ACHN (cell line): ENCODE results near the gene NUMA1.

Experiments
- DNase-seq: peaks from one replicate; pipeline ENCODE4 v3.0.0-alpha.2; 2015
- in situ Hi-C: cut with HindIII; loops from 2 replicates; pipeline ENCODE4 v1.10.0; 2017; ENCODE audit warnings: low sequenced_read_pairs, low pct_ligation_motif_present, low pct_unique_long_range_greater_than_20kb

Gene NUMA1

GRCh38 chr11:72008728-72009127 lies 71.6 kb downstream of the NUMA1 start:
- DNase-seq: no peak
- in situ Hi-C loops: no loop called here

DNA sequence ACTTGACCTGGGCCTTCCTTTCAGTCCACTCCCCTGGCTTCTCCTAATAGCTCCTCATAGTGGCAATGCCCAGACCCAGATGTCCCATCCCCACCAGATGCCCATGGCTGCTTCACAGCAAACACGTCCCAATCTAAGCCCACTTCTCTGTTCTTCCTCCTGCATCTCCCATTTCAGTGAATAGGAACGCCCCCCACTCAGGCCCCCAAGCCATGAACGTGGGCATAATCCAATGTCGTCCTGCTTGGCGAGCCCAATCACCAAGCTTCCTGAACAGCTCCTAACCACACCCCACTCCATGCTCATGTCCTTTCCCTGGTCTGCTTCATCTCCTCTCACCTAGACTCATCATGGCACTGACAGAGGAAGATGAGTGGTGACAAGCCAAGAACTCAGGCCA lies 72.8 kb downstream of the NUMA1 start:
- DNase-seq: no peak
- in situ Hi-C loops: no loop called here

- DNase-seq: no peak
- in situ Hi-C loops: no loop called here
Measured at GRCh38 chr11:72007089-72007476, 73.3 kb downstream of the NUMA1 start.

GRCh38 chr11:72006309-72007088 lies 73.8 kb downstream of the NUMA1 start:
- DNase-seq: no peak
- in situ Hi-C loops: no loop called here

GRCh38 chr11:72005347-72006260 lies 74.7 kb downstream of the NUMA1 start:
- in situ Hi-C loops: no loop called here
- no peak for DNase-seq

DNA sequence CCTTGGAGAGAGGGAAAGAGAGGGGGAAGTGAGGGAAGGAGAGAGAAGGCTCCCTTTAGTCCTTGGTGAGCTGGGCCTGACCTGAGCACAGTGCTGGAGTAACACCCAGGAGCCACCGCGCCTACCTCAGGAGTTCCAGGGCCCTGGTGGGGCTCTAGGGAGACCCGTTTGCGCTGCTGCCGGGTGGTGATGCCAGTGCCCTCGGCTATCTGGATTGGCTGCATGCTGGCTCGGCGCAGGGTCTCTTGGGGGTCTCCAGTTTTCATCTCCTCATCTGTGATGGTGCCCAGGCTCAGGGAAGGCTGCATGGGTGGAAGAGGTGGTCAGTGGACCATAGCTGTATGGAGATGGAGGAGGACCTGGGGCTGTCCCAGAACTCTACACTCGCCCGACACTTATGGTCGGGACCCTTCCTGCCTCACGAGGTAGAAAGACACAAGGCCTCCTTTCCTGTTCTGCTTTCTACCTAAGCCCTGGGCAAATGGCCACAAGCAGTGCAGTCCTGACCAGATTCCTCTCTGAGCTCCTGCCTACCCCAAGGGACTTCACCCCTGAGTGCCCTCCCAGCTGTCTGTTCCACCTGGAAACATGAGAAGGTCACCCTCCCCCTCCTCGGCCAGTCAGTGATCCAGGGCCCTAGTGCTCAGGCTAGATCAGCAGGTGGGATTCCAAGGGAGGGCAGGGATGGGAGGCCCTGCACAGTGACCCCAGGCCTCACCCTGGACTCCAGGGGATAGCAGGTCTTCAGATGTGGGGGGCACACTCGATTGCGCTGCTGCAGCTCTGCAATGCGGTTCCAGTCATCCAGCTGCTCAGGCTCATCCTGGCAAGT lies 75.6 kb downstream of the NUMA1 start:
- no peak for DNase-seq
- in situ Hi-C loops: no loop called here

DNA sequence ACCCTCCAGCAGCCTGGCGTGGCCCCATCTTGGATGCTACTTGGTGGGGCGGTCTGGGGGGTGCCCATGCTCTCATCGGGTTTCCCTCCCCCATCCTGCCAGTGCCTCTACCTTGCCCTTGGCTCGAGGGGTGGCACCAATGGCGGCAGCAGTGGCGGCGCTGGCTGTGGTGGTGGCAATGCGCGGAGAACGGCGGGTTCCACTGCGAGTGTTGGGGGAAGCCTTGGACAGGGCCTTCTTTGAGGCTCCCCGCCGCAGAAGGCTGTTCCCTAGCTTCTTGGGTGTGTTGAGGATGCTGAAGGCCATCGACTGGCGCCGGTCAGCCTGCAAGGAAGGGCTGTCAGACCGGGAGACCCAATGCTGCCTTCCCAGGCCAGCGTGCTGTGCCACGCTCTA lies 76.6 kb downstream of the NUMA1 start:
- DNase-seq: no peak
- in situ Hi-C loops: no loop called here

DNA sequence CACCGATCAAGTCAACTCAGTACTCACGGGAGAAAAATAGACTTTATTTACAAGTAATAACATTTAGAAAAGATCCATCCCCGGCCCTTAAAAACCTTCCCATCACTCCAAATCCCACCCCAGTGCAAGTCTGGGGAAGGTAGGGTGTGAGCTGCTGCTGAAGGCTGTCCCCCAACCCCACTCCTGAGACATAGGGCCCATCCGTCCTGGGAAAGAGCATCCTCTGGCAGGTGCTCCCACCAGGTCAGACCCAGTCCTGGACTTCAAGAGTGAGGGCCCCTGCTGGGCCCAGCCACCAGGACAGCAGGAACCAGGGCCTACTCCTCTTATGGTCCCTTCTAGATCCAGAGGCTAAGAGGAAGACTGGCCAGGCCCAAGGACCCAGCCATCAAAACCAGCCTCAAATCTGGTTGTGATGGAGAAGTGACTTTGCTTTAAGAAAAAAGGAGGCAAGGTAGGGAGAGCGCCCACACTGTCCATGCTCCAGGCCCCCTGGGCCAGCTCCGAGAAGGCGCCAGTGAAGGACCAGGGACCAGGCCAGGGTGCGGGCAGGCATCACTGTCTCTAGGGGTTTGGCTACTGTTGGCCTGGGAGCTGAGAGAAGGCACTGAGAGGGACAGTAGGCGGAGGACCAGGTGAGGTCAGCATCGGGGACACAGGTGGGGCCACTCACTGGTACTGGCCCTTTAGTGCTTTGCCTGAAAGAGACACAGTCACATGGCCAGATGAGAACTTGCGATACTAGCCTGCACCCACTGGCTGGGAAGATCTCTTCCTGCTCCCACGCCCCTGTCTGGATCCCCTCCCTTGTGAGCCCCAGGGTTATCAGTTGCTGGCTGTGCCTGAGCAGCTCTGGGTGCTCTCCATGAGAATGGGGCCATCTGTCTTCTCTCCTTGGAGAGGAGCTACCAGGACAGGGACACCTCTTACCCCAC lies 77.2 kb downstream of the NUMA1 start:
- in situ Hi-C loops: no loop called here
- no peak for DNase-seq

GRCh38 chr11:72001834-72002591 lies 78.3 kb downstream of the NUMA1 start:
- DNase-seq: no peak
- in situ Hi-C loops: no loop called here

GRCh38 chr11:72001285-72001684 lies 79.1 kb downstream of the NUMA1 start:
- in situ Hi-C loops: no loop called here
- no peak for DNase-seq

DNA sequence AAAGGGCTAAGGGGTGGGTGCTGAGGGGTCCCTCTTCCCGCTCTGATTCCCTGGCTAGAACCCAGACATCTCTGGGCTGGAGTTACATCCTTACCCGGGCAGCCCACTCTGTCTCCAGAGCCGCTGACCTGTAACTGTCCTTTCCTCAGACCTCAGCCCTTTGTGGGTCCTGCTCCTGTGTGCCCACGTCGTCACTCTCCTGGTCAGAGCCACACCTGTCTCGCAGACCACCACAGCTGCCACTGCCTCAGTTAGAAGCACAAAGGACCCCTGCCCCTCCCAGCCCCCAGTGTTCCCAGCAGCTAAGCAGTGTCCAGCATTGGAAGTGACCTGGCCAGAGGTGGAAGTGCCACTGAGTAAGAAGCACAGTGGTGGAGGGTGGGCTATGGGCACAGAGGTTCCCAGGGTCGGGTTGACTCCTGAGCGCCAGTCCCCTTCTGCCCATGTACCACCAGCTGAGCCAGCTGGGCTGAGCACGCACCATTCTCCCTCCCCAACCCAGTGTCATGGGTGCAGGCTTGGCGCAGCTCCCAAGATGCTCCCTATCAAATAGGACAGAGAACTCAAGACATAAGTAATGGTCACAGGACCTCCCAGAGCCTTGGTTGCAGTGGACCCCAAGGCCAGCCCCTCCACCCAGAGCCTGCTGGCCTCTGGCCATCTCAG lies 80.0 kb downstream of the NUMA1 start:
- no peak for DNase-seq
- in situ Hi-C loops: no loop called here

DNA sequence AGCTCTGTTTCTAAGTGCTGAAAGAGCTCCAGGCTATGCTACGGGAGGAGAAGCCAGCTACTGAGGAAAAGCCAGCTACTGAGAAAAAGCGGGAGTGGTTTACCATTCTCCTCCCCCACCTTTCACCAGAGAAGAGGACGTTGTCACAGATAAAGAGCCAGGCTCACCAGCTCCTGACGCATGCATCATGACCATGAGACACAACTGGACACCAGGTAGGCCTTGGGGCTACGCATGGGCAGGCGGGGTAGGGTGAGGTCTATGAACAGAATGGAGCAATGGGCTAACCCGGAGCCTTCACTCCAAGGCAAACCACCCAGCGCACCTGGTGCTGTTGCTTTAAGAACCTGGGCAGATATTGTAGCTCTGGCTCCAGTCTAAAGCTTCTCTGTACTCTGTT lies 80.5 kb downstream of the NUMA1 start:
- no peak for DNase-seq
- in situ Hi-C loops: no loop called here

DNA sequence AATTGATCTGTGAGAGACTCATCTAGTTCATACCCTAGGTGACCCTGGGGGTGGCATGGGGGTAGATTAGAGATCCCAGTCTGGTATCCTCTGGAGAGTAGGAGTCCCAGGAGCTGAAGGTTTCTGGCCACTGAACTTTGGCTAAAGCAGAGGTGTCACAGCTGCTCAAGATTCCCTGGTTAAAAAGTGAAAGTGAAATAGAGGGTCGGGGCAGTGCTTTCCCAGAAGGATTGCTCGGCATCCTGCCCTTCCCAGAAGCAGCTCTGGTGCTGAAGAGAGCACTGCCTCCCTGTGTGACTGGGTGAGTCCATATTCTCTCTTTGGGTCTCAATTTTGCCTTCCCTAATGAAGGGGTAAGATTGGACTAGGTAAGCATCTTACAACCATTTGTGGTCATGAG lies 81.0 kb downstream of the NUMA1 start:
- peak; percentile 10 for DNase-seq
- in situ Hi-C loops: no loop called here

DNA sequence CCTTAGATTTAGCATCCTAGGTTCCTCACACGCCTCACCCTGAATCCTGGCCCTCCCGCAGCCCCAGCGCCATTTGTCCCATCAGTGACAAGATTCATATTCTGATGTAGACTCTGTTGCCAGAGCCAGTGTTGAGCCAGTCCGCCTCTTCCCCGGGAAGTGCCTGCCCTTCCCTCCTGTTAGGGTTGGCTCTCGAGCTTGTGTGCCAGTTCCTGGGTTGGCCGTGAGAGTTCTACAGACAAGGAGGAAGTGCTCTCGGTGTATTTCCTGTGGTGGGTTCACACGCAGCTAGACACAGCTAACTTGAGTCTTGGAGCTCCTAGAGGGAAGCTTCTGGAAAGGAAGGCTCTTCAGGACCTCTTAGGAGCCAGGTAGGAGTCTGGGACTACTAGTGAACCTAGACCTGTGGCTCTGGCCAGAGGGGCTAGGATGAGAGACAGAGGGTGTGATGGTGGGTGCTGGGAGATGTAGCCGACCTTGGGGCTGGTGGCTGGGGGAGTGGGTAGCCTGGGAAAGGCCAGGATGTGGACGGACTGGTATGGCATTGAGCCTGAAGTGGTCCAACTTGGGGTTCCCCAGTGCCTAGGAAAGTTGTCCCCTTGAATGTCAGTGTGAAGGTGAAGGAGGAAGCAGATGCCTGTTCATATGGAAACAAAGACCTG lies 81.6 kb downstream of the NUMA1 start, which contains the start of gene IL18BP:
Gene IL18BP, plus strand, starts transcription at position 261 of the 662 bp plus-strand sequence. CDS start 1,076 bp downstream, outside the sequence.
- no peak for DNase-seq
- in situ Hi-C loops: no loop called here

- no peak for DNase-seq
- in situ Hi-C loops: no loop called here
Measured at GRCh38 chr11:71998061-71998460, 82.3 kb downstream of the NUMA1 start.

GRCh38 chr11:71997594-71997993 lies 82.7 kb downstream of the NUMA1 start:
- no peak for DNase-seq
- in situ Hi-C loops: no loop called here
